Activated CD4-positive, CD25-positive, alpha-beta regulatory T cell treated with anti-CD3 and anti-CD28 coated beads, Interleukin-2, amount 50 U/mL, for 16 hours (primary cell): Measurements from ENCODE around the gene LTBP3.

Experiments
- DNase-seq: peaks from one replicate; pipeline ENCODE4 v3.0.0-alpha.2; 2020; ENCODE audit warnings: low read depth, low spot score

LTBP3 gene

GRCh38 chr11:65506772-65507505, 51.2 kb downstream of the LTBP3 start:
- no peak for DNase-seq

GRCh38 chr11:65506290-65506771, 51.8 kb downstream of the LTBP3 start:
- DNase-seq = no peak

GRCh38 chr11:65505466-65506289, 52.5 kb downstream of the LTBP3 start:
- DNase-seq = no peak

GRCh38 chr11:65504674-65505465, 53.3 kb downstream of the LTBP3 start:
- DNase-seq = no peak

- DNase-seq = no peak
Observed at GRCh38 chr11:65503949-65504673, 54.0 kb downstream of the LTBP3 start.

- DNase-seq = no peak
Observed at GRCh38 chr11:65503368-65503948, 54.7 kb downstream of the LTBP3 start.

- no peak for DNase-seq
Observed at GRCh38 chr11:65502555-65503367, 55.4 kb downstream of the LTBP3 start.

GRCh38 chr11:65502274-65502554, 55.9 kb downstream of the LTBP3 start:
- no peak for DNase-seq

- no peak for DNase-seq
Observed at GRCh38 chr11:65501472-65502273, 56.5 kb downstream of the LTBP3 start.

GRCh38 chr11:65501186-65501471, 57.0 kb downstream of the LTBP3 start:
- no peak for DNase-seq

- DNase-seq = no peak
Observed at GRCh38 chr11:65500387-65501185, 57.6 kb downstream of the LTBP3 start.

GRCh38 chr11:65499713-65500386, 58.3 kb downstream of the LTBP3 start:
- no peak for DNase-seq

GRCh38 chr11:65498977-65499712, 59.0 kb downstream of the LTBP3 start, which contains the start of gene MALAT1:
Gene MALAT1, plus strand, starts transcription at chr11:65499045.
- peak; percentile 93 for DNase-seq

- DNase-seq = no peak
Observed at GRCh38 chr11:65498727-65498976, 59.5 kb downstream of the LTBP3 start.

GRCh38 chr11:65498042-65498726, 60.0 kb downstream of the LTBP3 start:
- DNase-seq = no peak

- DNase-seq = peak; percentile 94
Observed at GRCh38 chr11:65497141-65498041, 60.8 kb downstream of the LTBP3 start.
